ENCODE data around the gene FOXO3. TPM values are rescaled to one million over a fixed set of nuclear protein-coding genes. Genes with fewer than 3 reads are reported as not detected.

FOXO3 gene
- total and polyA plus RNA-seq, 2 of the 8 experiments (the other 6 are each of a cell fraction or from before 2014, with no cell fraction given), result 13.1 to 19.3 TPM

DNA sequence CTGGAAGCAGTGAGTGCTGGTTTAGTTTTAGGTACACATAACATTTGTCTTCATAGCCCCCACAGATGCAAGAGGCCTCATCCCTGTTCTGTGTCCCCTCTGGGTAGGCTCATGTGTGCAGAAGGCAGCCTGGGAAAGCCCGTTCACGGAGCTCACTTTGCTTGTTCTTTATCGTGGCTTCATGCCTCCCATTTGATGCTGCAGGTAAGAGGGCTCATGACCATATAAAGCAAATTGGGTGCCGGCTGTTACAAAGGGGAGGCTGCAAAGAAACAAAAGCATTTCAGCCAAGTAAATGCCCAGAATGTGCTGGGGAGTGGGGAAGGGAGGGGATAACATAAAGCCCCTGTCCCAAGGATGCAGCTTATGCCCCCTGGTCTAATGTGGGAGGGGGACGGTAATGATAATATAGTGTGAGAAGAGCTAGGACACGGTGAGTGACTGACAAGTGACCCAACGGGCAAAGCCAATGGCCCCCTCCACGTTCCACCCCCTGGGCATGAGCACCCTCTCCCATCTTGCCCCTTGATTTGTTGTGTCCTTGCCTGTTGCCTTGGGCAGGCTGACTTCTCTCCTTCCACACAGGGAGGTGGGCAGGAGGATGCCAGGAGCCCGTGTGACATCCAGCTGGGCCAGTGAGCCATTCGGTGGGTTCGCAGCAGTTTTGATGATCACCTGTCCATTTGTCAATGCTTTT, 138.0 kb downstream of the FOXO3 start:
- Histone ChIP-seq H2BK12ac (ENCODE audit: low read depth, low read length) (no peak overlapping the region), H2BK5ac (ENCODE audit: low read depth, low read length) (0 out of 2 replicates have a peak overlapping the region, but pooled peaks have one; percentile 18), H3K4me3 (ENCODE audit: extremely low read depth in 1 of 4, insufficient read depth in 2 of 4, low read depth in 3 of 4, low read length in 4 of 4) (no peak overlapping the region), H2BK20ac (ENCODE audit: low read length) (no peak overlapping the region), H3K56ac (replicated peaks; ENCODE audit: insufficient read length, low read depth, low read length) (no peak overlapping the region), H4K8ac (ENCODE audit: extremely low read depth, insufficient read depth, low read length) (no peak overlapping the region), H3K9ac (replicated peaks in 1 of 4; ENCODE audit: extremely low read depth in 1 of 4, low read depth in 3 of 4, low read length in 3 of 4) (no peak overlapping the region), H3K4me2 (ENCODE audit: insufficient read depth in 1 of 2, low read depth in 2 of 2, low read length in 2 of 2) (no peak overlapping the region), H2BK120ac (replicated peaks; ENCODE audit: low read depth, low read length) (no peak overlapping the region), H3K23me2 (ENCODE audit: low read depth, low read length) (no peaks in the 10 kb centered on the region), H3K4ac (replicated peaks; ENCODE audit: insufficient read length, low read depth, low read length) (no peak overlapping the region), H3K27me3 (replicated peaks in 1 of 4; ENCODE audit: control insufficient read depth in 3 of 4, extremely low read depth in 1 of 4, insufficient read depth in 3 of 4, low read length in 3 of 4) (no peaks in the 10 kb centered on the region), H3K79me1 (ENCODE audit: low read depth, low read length) (no peaks in the 10 kb centered on the region), H3K18ac (ENCODE audit: extremely low read depth, low read length) (peak overlapping the region; percentile 36; the same call in 1 of the 2 replicates), H4K91ac (replicated peaks; ENCODE audit: insufficient read length, low read length) (no peak overlapping the region), H3K14ac (ENCODE audit: insufficient read length) (no peak overlapping the region), H3K79me2 (ENCODE audit: control insufficient read depth in 1 of 2, insufficient read depth in 2 of 2, low read length in 2 of 2) (no peaks in the 10 kb centered on the region), H3K9me3 (ENCODE audit: insufficient read depth in 2 of 2, low read depth in 1 of 2, low read length in 1 of 2) (peaks cover 6 to 10% of the 10 kb centered on the region in 2 experiments; a peak in 3 of 4 replicates), H3K4me1 (replicated peaks in 1 of 4; ENCODE audit: control insufficient read depth in 3 of 4, insufficient read depth in 4 of 4, low read length in 3 of 4) (peaks cover 0 to 8% (median 4%) of the 10 kb centered on the region in 4 experiments; a peak in 4 of 7 replicates), H2BK15ac (ENCODE audit: low read length) (no peak overlapping the region), H2AK5ac (ENCODE audit: low read depth, low read length) (peak overlapping the region; percentile 71; the same call in 1 of the 2 replicates), H3K23ac (ENCODE audit: insufficient read length) (no peak overlapping the region), H3K36me3 (ENCODE audit: control insufficient read depth in 2 of 4, insufficient read depth in 4 of 4, low read length in 3 of 4) (0 out of 8 replicates have a peak, but pooled peaks cover 0 to 4% (median 0%) of the 10 kb centered on the region in 4 experiments), H3K27ac (ENCODE audit: low read depth, low read length) (no peak overlapping the region), H2AFZ (ENCODE audit: low read length) (no peak overlapping the region), H4K20me1 (replicated peaks in 1 of 2; ENCODE audit: control insufficient read depth in 1 of 2, insufficient read depth in 2 of 2, low read length in 2 of 2) (no peaks in the 10 kb centered on the region), H4K5ac (ENCODE audit: insufficient read length, low read depth, low read length) (no peak overlapping the region)
- DNase-seq (ENCODE audit: low read depth in 1 of 2, low spot score in 2 of 2), result no peak
- 87% methylated on average over 11 of the region's 11 CpGs; no CpG with 5 or more reads in 1 of the 2 experiments for WGBS, 2 experiments (ENCODE audit: extremely low coverage in 1 of 2, insufficient coverage in 1 of 2, insufficient read length in 1 of 2, insufficient replicate concordance in 2 of 2, low coverage in 1 of 2, low lambda C conversion rate in 2 of 2, missing lambda C conversion rate in 1 of 2)
- no peak for TF ChIP-seq NRF1 (IDR thresholded peaks at IDR 0.05; ENCODE audit: low read depth, low read length)
- TF ChIP-seq KDM5A (IDR thresholded peaks at IDR 0.05; ENCODE audit: low read length), result no peak
- no peak for TF ChIP-seq CEBPB (IDR thresholded peaks at IDR 0.05; ENCODE audit: low read depth, low read length)
- TF ChIP-seq SIRT6 (IDR thresholded peaks at IDR 0.05; ENCODE audit: low read length), result no peak
- no peak for TF ChIP-seq SP1 (IDR thresholded peaks at IDR 0.05; ENCODE audit: low read depth, low read length)
- no peak for TF ChIP-seq TBP (IDR thresholded peaks at IDR 0.05; ENCODE audit: low read depth, low read length)
- FAIRE-seq, result no peak
- CTCF ChIA-PET (ENCODE audit: partially characterized antibody), result interaction anchor here (1.1 kb wide), 1 partner anchor 28 kb away, joined by 3 read pairs; no protein-coding TSS in a partner anchor
- POLR2A ChIA-PET (ENCODE audit: partially characterized antibody), result interaction anchor here (1.1 kb wide), 1 partner anchor 9 kb away, joined by 4 read pairs; no protein-coding TSS in a partner anchor
